Measurements from ENCODE around the gene DCAF4L1. TPM values are rescaled to one million over a fixed set of nuclear protein-coding genes. Genes with fewer than 3 reads are reported as not detected.

Gene DCAF4L1
- total RNA-seq (2014; rRNA removed; shearing (Covaris generic)): 0.19 and 0.33 TPM in 2 replicates
- 0.14 TPM in 2 replicates for polyA plus RNA-seq (2015; cell fraction: cytosol; rRNA removed)
- polyA plus RNA-seq (2015; cell fraction: nucleus; rRNA removed): 0.94 and 1.2 TPM in 2 replicates

GRCh38 chr4:41981456-41981855 is at the start of gene DCAF4L1:
DCAF4L1 (plus strand) TSS chr4:41981756; CDS start chr4:41981793, 37 bp downstream.
- DNase-seq (ENCODE audit: low read depth): no peak

- DNase-seq (ENCODE audit: low read depth): no peak
These were observed 48.6 kb upstream of the DCAF4L1 start for GRCh38 chr4:41932988-41933387.

GRCh38 chr4:41933997-41934503 is 47.5 kb upstream of the DCAF4L1 start:
- peak; percentile 86 for DNase-seq (ENCODE audit: low read depth)

GRCh38 chr4:41934514-41934900 is 47.0 kb upstream of the DCAF4L1 start:
- DNase-seq (ENCODE audit: low read depth): no peak

- DNase-seq (ENCODE audit: low read depth): peak; percentile 94
These were observed 46.5 kb upstream of the DCAF4L1 start, which contains the start of gene TMEM33 for GRCh38 chr4:41934901-41935651. TMEM33 (plus strand) TSS chr4:41935429; CDS start chr4:41935485, 56 bp downstream.

- no peak for DNase-seq (ENCODE audit: low read depth)
These were observed 45.9 kb upstream of the DCAF4L1 start for GRCh38 chr4:41935652-41936021.

GRCh38 chr4:41939016-41939626 is 42.4 kb upstream of the DCAF4L1 start:
- DNase-seq (ENCODE audit: low read depth): no peak

GRCh38 chr4:41940834-41941233 is 40.7 kb upstream of the DCAF4L1 start:
- DNase-seq (ENCODE audit: low read depth): no peak

- DNase-seq (ENCODE audit: low read depth): no peak
These were observed 38.0 kb upstream of the DCAF4L1 start for GRCh38 chr4:41943506-41943905.

GRCh38 chr4:41944089-41944488 is 37.5 kb upstream of the DCAF4L1 start:
- DNase-seq (ENCODE audit: low read depth): no peak

- DNase-seq (ENCODE audit: low read depth): no peak
These were observed 32.0 kb upstream of the DCAF4L1 start for GRCh38 chr4:41949531-41949930.

- peak; percentile 28 for DNase-seq (ENCODE audit: low read depth)
These were observed 23.9 kb upstream of the DCAF4L1 start for GRCh38 chr4:41957634-41958033.

GRCh38 chr4:41963105-41963504 is 18.5 kb upstream of the DCAF4L1 start:
- peak; percentile 11 for DNase-seq (ENCODE audit: low read depth)

GRCh38 chr4:41964401-41964800 is 17.2 kb upstream of the DCAF4L1 start:
- DNase-seq (ENCODE audit: low read depth): no peak

GRCh38 chr4:41967392-41967791 is 14.2 kb upstream of the DCAF4L1 start:
- DNase-seq (ENCODE audit: low read depth): no peak

GRCh38 chr4:41969671-41970070 is 11.9 kb upstream of the DCAF4L1 start:
- DNase-seq (ENCODE audit: low read depth): no peak

GRCh38 chr4:41975341-41975740 is 6.2 kb upstream of the DCAF4L1 start:
- no peak for DNase-seq (ENCODE audit: low read depth)

- DNase-seq (ENCODE audit: low read depth): no peak
These were observed 4.6 kb upstream of the DCAF4L1 start for GRCh38 chr4:41976775-41977516.

GRCh38 chr4:41977709-41978108 is 3.8 kb upstream of the DCAF4L1 start:
- peak; percentile 65 for DNase-seq (ENCODE audit: low read depth)

- no peak for DNase-seq (ENCODE audit: low read depth)
These were observed 1.2 kb downstream of the DCAF4L1 start for GRCh38 chr4:41982716-41983115.

- no peak for DNase-seq (ENCODE audit: low read depth)
These were observed 3.6 kb downstream of the DCAF4L1 start for GRCh38 chr4:41985151-41985550.

GRCh38 chr4:41989994-41990364 is 8.4 kb downstream of the DCAF4L1 start:
- DNase-seq (ENCODE audit: low read depth): no peak
